WTC11 (cell line): ENCODE measurements around the gene LRRC9. TPM values are rescaled to one million over a fixed set of nuclear protein-coding genes. Genes with fewer than 3 reads are reported as not detected.

ENCODE experiments used
- ARID4B ChIP-seq: sonication (generic); formaldehyde crosslinking; IDR thresholded peaks from 2 replicates; pipeline ENCODE4 v1.8.0; 2023; ENCODE audit warnings: missing genetic modification reagents, mild to moderate bottlenecking, borderline replicate concordance
- E2F4 ChIP-seq: sonication (generic); formaldehyde crosslinking; IDR thresholded peaks from 2 replicates; pipeline ENCODE4 v1.8.1; 2022; ENCODE audit warnings: low read depth, mild to moderate bottlenecking, moderate library complexity, missing genetic modification reagents, borderline replicate concordance
- ELF4 ChIP-seq: sonication (generic); formaldehyde crosslinking; IDR thresholded peaks from 2 replicates; pipeline ENCODE4 v1.8.1; 2022; ENCODE audit warnings: low read depth, mild to moderate bottlenecking, moderate library complexity, missing genetic modification reagents
- GABPB1 ChIP-seq: sonication (generic); formaldehyde crosslinking; IDR thresholded peaks from 2 replicates; pipeline ENCODE4 v1.8.1; 2023; ENCODE audit warnings: mild to moderate bottlenecking, missing genetic modification reagents
- GTF2I ChIP-seq: fragments of 250-450 bp; sonication (Bioruptor Pico); conservative IDR thresholded peaks from 2 replicates; pipeline ENCODE4 v1.4.0; 2021; ENCODE audit warnings: mild to moderate bottlenecking
- MAX ChIP-seq: sonication (generic); formaldehyde crosslinking; IDR thresholded peaks from 2 replicates; pipeline ENCODE4 v1.8.0; 2022; ENCODE audit warnings: mild to moderate bottlenecking, missing genetic modification reagents
- MYBL2 ChIP-seq: sonication (generic); formaldehyde crosslinking; IDR thresholded peaks from 2 replicates; pipeline ENCODE4 v1.8.1; 2023; ENCODE audit warnings: mild to moderate bottlenecking, moderate library complexity, missing genetic modification reagents
- NFATC4 ChIP-seq: fragments of 250-450 bp; sonication (Bioruptor Pico); IDR thresholded peaks from 2 replicates; pipeline ENCODE4 v1.9.0; 2021; ENCODE audit warnings: mild to moderate bottlenecking
- NFYB ChIP-seq: sonication (generic); formaldehyde crosslinking; conservative IDR thresholded peaks from 2 replicates; pipeline ENCODE4 v1.8.0; 2022; ENCODE audit warnings: low read depth, missing genetic modification reagents
- PRDM15 ChIP-seq: sonication (generic); formaldehyde crosslinking; IDR thresholded peaks from 2 replicates; pipeline ENCODE4 v1.8.0; 2022; ENCODE audit warnings: missing genetic modification reagents
- SMAD3 ChIP-seq: sonication (generic); formaldehyde crosslinking; IDR thresholded peaks from 2 replicates; pipeline ENCODE4 v1.8.0; 2022; ENCODE audit warnings: missing genetic modification reagents, mild to moderate bottlenecking, borderline replicate concordance
- ZBTB21 ChIP-seq: sonication (generic); formaldehyde crosslinking; IDR thresholded peaks from 2 replicates; pipeline ENCODE4 v1.8.1; 2023; ENCODE audit warnings: mild to moderate bottlenecking, missing genetic modification reagents, borderline replicate concordance
- ZNF121 ChIP-seq: sonication (generic); formaldehyde crosslinking; IDR thresholded peaks from 2 replicates; pipeline ENCODE4 v1.8.0; 2023; ENCODE audit warnings: missing genetic modification reagents
- ZNF263 ChIP-seq: sonication (generic); formaldehyde crosslinking; IDR thresholded peaks from 2 replicates; pipeline ENCODE4 v1.8.1; 2022; ENCODE audit warnings: low read depth, mild to moderate bottlenecking, moderate library complexity, missing genetic modification reagents
- ZNF281 ChIP-seq: sonication (generic); formaldehyde crosslinking; IDR thresholded peaks from 2 replicates; pipeline ENCODE4 v1.8.0; 2023; ENCODE audit warnings: mild to moderate bottlenecking, missing genetic modification reagents
- ZNF423 ChIP-seq: fragments of 250-450 bp; sonication (Bioruptor Pico); IDR thresholded peaks from 2 replicates; pipeline ENCODE4 v2.1.2; 2022; ENCODE audit warnings: mild to moderate bottlenecking, moderate library complexity
- total RNA-seq: library from RNA; stranded (reverse); gene quantifications from 3 replicates; pipeline ENCODE4 v1.2.3, GENCODE V29; 2021
- TF ChIP-seq, protein P1 (sequence below): sonication (generic); formaldehyde crosslinking; IDR thresholded peaks from 2 replicates; pipeline ENCODE4 v1.8.0; 2022; ENCODE audit warnings: mild to moderate bottlenecking, missing genetic modification reagents
- TF ChIP-seq, protein P2 (sequence below): sonication (generic); formaldehyde crosslinking; IDR thresholded peaks from 2 replicates; pipeline ENCODE4 v1.8.1; 2023; ENCODE audit warnings: mild to moderate bottlenecking, moderate library complexity, missing genetic modification reagents
- TF ChIP-seq, protein P3 (sequence below): fragments of 250-450 bp; sonication (Bioruptor Pico); IDR thresholded peaks from 2 replicates; pipeline ENCODE4 v2.1.2; 2022; ENCODE audit warnings: mild to moderate bottlenecking, moderate library complexity

Gene LRRC9
- total RNA-seq, 1 experiment from 2014 or later, result 0.79 TPM

DNA sequence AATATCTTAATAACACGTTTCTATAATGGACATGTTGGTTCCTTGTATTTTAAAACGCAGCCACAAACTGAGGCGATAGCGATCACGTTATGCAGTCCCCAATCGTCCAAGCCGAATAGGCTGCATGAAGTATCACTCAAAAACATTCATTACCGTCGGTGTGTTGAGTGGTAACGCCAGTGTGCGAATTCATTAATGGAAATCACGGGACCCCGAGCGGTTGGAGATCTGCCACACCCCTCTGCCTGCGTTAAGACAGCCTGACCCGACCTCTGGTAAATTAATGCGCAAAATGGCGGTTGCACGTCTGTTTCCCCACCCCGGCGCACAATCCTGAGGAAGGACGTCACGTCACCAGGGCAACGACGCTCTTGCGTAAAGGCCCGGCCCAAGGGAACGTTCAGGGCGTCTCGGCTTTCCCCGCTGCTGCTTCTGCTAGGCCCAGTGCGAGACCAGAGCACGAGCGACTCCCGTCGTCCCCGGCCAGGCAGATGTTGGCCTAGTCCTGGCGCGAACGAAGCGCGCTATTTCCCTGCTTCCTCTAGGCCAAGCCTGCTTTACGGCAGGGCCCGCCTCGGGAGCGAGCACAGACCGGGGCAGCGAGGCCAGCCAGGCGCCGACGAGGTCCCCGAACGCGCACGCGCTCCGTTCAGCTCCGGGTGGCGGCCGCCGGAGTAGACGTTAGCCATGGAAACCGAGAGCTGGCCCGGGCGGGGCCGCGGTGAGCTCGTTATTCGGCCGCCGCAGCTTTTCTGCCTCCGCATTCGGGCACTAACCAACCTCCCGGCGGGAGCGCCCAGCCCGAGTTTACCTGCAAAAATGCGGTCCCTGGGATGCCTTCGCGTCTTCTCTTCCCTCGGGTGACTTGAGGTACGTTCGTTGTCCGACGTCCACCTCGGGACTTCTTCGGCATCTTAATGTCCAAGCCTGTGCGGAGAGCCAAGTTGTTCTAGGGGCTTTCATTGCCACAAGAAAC lies 171.9 kb downstream of the LRRC9 start, which contains the start of gene PCNX4 (continued):
- peak; percentile 73; the same call in 1 of the 2 replicates for TF ChIP-seq GABPB1
- TF ChIP-seq, protein P1, sequence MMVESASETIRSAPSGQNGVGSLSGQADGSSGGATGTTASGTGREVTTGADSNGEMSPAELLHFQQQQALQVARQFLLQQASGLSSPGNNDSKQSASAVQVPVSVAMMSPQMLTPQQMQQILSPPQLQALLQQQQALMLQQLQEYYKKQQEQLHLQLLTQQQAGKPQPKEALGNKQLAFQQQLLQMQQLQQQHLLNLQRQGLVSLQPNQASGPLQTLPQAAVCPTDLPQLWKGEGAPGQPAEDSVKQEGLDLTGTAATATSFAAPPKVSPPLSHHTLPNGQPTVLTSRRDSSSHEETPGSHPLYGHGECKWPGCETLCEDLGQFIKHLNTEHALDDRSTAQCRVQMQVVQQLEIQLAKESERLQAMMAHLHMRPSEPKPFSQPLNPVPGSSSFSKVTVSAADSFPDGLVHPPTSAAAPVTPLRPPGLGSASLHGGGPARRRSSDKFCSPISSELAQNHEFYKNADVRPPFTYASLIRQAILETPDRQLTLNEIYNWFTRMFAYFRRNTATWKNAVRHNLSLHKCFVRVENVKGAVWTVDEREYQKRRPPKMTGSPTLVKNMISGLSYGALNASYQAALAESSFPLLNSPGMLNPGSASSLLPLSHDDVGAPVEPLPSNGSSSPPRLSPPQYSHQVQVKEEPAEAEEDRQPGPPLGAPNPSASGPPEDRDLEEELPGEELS (CRISPR knock-in tag), result peak; percentile 78
- TF ChIP-seq NFYB (CRISPR knock-in tag), result no peak; the same call in 1 of the 2 replicates
- TF ChIP-seq, protein P2, sequence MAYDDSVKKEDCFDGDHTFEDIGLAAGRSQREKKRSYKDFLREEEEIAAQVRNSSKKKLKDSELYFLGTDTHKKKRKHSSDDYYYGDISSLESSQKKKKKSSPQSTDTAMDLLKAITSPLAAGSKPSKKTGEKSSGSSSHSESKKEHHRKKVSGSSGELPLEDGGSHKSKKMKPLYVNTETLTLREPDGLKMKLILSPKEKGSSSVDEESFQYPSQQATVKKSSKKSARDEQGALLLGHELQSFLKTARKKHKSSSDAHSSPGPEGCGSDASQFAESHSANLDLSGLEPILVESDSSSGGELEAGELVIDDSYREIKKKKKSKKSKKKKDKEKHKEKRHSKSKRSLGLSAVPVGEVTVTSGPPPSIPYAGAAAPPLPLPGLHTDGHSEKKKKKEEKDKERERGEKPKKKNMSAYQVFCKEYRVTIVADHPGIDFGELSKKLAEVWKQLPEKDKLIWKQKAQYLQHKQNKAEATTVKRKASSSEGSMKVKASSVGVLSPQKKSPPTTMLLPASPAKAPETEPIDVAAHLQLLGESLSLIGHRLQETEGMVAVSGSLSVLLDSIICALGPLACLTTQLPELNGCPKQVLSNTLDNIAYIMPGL (CRISPR knock-in tag), result peak; percentile 96
- TF ChIP-seq ZBTB21, result peak; percentile 92
- TF ChIP-seq, protein P3, sequence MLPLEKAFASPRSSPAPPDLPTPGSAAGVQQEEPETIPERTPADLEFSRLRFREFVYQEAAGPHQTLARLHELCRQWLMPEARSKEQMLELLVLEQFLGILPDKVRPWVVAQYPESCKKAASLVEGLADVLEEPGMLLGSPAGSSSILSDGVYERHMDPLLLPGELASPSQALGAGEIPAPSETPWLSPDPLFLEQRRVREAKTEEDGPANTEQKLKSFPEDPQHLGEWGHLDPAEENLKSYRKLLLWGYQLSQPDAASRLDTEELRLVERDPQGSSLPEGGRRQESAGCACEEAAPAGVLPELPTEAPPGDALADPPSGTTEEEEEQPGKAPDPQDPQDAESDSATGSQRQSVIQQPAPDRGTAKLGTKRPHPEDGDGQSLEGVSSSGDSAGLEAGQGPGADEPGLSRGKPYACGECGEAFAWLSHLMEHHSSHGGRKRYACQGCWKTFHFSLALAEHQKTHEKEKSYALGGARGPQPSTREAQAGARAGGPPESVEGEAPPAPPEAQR (CRISPR knock-in tag), result no peak
- TF ChIP-seq MYBL2, result peak; percentile 44; the same call in 1 of the 2 replicates
- no peak for TF ChIP-seq ZNF281 (CRISPR knock-in tag)
- TF ChIP-seq ELF4 (CRISPR knock-in tag), result no peak
- no peak for TF ChIP-seq PRDM15 (CRISPR knock-in tag)
- peak; percentile 96 for TF ChIP-seq MAX (CRISPR knock-in tag)
- peak; percentile 91; the same call in 1 of the 2 replicates for TF ChIP-seq ARID4B (CRISPR knock-in tag)
- TF ChIP-seq ZNF263, result no peak
- no peak for TF ChIP-seq NFATC4 (CRISPR knock-in tag)
- no peak for TF ChIP-seq E2F4 (CRISPR knock-in tag)
- no peak for TF ChIP-seq GTF2I
- no peak for TF ChIP-seq ZNF423 (CRISPR knock-in tag)
- TF ChIP-seq SMAD3, result no peak
- TF ChIP-seq ZNF121, result no peak
